Activated T-helper 9 cell treated with anti-CD3 and anti-CD28 coated beads, Interleukin-2, amount 50 U/mL, for 16 hours (primary cell): ENCODE measurements around the gene TRIM44.
"Not testable (repeated sequence)": the region's sequence is repeated elsewhere in the genome, so short reads cannot be mapped to it uniquely, and the experiment has no call there.

Experiments used
- DNase-seq: peaks from one replicate; pipeline ENCODE4 v3.0.0-alpha.2; 2020; ENCODE audit warnings: low read depth

Gene TRIM44

DNA sequence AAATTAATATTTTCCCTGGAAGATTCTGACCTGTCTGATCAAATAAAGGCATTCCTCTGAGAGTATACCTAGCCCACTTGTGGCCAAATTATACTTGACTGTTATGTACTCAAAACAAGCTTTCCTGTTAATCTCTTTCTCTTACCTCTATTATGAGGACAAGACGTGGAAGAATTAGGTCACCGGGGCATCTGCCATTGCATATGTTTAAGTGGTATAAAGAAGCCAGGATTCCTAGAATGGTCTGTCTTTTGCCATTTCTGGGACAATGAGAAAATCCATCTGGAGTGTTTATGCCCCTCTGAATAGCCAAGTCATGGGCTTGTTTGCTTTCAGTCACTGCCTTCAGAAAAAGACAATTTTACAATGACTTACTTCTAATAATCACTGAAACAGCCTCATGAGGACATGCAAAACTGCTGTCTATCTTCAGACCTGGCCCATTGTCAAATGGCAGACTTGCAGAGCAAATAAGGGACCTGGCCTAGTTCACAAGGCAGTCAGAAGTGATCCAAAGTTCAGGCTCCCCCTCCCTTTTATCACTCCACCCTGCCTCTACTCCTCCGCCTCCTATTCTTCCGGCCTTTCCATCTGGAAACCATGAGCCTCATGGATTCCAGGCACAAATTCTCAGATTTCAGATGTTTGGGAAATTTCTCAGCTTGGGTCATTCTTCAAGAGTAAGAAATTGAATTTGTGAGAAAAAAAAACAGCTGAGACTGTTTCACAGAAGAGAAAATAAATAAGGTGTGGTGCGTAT is 153.2 kb downstream of the TRIM44 start:
- no peak for DNase-seq

DNA sequence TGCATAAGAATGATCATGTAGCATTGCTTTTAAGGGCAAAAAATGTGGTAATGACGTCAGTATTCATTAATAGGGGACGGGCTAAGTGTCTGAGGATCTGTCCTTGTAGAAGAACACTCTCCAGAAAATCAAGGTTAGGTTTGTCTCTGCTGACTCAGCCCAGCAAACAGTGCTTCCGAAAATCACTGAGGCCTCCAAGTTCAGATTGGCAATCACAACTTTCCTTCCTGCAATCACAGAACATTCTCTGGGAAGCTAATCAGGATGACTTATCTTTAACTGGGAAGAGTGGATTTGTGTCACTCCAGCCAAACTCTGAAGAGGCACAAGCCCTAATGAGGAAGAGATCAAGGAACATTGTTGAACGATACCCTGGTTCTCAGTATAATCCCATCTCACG is 158.0 kb downstream of the TRIM44 start:
- DNase-seq: no peak

DNA sequence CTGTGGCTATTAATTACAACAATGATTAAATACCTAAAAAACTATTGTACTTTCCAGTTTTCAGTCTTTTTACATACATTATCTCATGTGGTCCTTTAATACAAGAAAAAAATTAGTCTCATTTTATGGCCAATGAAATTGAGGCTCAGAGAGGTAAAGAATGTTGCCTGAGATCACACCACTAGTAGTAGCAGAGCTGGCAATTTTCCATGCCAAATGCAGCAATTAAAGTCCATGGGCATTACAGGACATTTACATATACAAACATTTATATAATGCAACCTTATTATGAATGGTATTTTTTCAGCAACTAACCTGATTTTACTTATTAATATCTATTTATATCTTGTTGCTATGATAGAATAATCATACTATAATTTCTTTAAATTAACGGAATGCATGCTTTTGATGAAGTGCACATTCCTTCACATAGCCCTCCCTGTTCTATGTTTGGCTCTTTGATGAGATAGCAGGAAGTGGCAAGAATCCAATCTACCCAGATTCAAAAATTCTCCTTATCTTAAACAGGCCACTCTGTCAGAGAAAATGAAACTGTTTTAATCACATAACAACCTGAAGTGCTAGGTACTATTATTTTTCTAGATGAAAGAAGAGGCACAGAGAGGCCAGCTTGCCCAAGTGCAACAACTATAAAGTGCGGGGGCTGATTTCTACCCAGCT is 160.4 kb downstream of the TRIM44 start:
- no peak for DNase-seq

DNA sequence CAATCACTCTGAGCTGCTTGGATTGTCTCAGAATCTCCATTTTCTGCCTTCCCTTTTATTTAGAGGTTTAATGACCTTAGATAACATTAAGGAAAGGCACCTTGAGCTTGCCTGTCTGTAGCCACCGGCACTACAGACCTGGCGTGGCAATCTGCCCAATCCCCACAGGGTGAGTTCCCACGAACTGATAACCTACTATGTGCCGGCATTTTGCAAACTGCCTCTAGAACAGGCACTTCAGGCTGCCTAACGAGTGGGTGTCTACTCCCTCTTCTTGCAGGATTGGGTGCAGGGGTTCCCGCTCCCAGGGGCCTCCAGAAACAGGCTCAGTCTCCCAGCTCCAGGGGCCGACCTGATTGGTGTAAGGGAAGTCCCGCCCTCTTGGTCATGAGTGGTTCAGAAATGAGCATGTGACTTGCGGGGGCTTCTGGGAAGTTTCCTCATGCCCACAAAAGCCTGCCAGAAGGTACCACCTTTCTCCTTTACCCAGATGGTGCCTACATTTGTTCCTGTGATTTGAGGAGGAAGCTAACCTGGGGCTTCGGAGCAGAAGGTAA is 161.2 kb downstream of the TRIM44 start:
- DNase-seq: no peak

DNA sequence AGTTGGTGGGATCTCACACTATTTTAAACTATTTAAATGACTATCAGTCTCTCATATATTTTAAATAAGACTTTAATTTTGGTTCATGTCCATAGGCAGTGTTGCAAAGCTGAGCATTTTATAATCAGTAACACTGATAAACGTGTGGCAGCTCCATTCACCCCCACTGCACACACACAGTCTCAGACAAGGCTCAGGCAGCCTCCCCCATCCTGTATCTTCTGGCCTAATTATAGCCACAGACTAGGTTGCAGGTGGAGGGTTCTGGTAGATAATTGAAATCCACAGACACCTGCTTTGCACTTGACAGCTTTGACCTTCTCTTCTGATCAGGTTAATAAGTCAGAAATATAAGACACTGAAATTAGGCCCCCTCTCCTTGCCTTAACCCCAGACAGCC is 162.8 kb downstream of the TRIM44 start:
- no peak for DNase-seq

DNA sequence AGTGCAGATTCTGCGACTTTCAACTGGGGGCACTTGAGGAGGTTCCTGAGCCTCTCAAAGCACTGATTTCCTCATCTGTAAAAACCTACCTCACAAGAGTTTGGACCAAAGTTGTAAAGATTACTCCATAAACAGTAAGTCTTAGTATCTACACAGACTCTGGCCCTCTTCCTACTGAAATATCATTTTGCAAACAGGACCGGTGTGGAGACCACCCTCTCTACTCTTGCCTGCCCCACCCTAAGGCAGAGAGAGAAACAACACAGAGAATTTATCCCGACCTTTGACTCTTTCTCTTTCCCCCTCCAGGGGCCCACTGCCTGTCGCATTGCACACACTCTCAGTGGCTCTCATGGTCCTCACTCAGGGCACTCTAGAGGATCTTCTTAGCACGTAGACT is 163.4 kb downstream of the TRIM44 start:
- DNase-seq: no peak

DNA sequence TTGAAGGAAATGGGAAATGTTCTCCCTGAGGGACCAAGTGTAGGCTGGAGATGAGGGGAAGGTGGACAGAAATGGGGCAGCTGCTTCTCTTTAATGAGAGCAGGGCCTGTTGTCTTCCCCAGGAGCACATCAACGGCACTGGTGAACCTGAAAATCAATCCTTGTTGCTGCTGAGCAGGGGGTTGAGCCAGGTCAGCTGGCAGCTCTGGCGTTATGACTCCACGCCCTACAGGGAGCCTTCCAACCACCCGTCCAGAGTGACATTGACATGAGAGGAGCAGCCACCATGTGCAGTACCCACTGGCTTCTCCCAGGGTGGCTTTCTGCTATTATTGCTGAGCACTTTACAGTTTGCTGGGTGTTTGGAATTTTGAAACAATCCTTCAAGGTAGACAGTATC is 164.4 kb downstream of the TRIM44 start:
- DNase-seq: no peak

DNA sequence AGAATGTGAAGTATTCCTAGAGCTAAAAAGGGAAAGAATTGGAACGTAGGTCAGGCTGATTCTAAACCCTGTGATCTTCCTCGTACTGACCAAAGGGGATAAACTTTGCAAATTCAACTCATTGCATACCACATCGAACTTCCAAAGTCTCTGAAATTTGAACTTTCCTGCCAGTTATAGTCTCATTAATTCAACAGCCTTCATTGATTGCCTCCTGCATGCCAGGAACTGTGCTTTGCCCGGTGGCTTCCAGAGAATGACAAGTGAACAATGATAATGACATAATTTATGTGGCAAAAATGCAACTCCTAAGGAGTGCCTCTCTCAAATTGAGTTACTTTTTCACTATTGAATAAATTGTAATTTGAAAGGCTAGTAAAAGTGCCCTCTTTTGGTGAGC is 173.6 kb downstream of the TRIM44 start:
- DNase-seq: no peak

DNA sequence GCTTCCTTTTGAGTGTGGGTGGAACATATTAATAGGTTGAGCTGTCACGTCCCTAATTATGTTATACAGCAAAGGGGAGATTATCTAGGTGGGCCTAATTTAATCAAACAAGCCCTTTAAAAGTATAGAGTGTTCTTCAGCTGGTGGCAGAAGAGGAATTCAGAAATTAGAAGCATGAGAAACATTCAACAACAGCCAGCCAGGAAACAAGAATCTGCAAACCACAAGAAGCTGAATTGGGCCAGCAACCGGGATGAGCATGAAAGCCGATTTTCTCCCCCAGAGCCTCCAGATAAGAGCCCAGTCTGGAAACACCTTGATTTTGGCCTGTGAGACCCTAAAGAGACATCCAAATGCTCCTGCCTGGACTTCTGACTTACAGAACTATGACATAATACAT is 175.5 kb downstream of the TRIM44 start:
- DNase-seq: no peak

DNA sequence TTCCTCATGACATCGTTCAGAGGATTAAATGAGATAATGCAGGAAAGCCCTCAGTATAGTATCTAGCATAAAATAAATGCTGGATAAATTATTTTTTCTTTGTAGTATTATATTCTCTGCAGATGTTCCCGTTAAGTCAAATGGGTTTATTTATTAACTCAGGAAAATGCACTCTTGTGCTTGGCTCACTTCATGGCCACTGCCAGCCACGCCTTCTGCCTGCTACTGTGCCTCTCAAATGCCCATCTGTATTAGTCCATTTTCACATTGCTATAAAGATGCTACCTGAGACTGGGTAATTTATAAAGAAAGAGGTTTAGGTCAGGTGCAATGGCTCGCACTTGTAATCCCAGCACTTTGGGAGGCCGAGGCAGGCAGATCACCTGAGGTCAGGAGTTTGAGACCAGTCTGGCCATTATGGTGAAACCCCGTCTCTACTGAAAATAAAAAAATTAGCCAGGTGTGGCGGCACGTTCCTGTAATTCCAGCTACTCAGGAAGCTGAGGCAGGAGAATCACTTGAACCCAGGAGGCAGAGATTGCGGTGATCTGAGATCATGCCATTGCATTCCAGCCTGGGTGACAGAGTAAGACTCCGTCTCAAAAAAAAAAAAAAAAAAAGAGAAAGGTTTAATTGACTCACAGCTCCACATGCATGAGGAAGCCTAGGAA is 176.3 kb downstream of the TRIM44 start:
- not testable (repeated sequence) for DNase-seq

DNA sequence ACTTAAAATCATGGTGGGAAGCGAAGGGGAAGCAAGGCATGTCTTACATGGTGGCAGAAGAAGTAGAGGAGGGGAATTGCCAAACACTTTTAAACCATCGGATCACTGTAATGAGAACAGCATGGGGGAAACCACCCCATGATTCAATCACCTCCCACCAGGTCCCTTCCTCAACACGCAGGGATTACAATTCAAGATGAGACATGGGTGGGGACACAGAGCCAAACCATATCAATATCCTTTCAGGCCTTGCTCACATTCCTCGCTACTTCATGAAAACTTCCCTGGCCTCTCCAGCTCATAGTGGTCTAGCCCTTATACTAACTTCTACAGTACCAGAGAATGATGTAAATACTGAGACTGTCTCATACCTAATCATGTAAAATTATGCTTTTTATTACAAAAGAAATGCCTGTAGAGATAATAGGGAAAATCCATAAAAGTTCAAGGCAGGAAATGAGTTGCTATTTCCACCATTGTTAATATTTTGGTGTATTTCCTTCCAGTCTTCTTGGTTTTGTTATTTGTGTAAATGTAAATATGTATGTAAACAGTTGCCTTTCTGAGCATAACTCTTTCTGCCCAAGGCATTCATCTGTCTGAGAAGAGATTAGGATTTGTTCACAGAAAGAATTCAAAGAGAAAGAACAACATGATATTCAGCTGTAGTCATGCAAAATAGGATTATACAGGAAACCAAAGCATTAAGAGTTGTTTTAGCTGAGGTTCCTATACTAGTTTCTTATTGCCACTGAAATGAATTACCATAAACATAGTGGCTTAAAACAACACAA is 177.0 kb downstream of the TRIM44 start:
- no peak for DNase-seq

DNA sequence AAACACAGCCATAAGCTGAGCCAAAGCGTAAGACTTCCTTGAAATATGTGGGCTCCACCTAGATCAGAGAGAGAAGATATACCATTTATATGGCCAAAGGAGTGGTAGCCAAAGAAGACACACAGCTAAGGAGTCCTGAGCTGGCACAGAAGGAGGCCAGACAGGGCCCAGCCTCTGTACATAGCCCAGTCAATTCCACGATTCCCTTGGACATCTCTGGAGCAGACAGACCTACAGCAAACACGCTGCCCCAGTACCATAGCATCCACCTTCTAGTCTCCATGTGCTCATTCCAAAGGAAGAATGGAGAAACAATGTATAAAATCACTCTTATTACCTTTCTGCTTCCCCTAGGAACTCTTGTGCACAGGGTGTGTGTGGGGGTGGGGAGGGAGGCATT is 179.2 kb downstream of the TRIM44 start:
- no peak for DNase-seq

DNA sequence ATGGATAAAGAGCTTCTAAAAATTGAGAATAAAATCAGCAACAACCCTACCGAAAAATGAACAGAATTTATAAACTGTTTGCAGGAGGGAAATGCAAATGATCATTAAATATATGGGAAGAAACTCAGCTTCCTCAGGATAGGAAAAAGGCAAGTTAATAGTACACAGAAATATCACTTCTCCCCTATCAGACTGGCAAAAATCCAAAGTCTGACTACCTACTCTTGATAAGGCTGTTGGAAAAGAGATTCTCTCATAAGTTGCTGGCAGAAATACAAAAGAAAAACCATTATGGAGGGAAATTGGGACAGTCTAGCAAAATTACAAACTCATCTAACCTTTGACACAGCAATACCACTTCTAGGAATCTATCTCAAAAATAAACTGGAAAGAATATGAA is 180.4 kb downstream of the TRIM44 start:
- no peak for DNase-seq

DNA sequence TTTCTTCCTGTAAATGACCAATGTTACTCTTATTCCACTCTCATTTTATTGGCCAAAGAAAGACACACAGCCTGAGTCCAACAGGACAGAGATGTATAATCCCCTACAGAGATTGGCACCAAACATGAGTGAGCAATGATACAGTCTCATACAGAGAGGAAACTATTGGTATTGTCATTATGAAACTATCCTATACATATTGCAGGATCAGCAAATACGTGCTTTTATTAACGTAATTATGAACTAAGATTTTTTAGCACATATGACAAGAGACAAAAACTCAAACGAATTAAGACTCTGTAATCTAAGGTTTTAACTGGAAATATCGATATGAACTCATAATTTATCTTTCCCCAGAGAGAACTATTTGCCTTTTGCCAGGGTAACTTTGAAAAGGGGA is 182.0 kb downstream of the TRIM44 start:
- DNase-seq: no peak

DNA sequence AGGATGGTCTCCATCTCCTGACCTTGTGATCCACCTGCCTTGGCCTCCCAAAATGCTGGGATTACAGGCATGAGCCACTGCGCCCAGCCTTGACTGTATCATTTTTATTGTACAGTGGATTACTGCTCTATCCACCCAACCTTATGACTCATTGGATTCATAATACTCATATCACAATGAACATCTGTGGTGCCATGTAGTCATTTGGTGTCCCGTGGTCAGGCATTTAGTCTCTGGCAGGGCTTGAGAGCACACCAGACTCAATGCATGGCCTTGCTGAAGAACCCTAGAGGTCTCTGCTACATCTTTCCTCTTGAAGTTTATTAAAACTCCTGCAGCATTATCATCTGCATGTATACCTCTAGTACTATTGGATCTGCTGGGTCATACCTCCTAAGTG is 183.3 kb downstream of the TRIM44 start:
- no peak for DNase-seq

DNA sequence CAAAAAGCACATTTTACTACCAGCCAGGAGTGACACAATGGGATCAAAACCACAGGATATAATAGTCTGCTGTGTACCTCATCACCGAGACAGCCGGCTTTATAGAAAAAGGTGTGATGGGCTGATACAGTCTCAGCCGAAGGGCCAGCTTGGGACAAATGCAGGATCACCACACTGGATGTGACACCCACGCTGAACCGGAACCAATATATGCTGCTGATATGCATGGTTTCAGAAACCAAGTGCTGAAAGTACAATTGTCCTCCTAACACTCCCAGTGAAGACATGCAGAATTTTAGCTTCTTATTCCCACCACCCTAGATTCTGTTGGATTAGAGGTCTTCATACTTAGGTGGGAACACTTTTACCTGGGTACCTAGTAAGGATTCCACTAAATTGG is 184.3 kb downstream of the TRIM44 start:
- no peak for DNase-seq

DNA sequence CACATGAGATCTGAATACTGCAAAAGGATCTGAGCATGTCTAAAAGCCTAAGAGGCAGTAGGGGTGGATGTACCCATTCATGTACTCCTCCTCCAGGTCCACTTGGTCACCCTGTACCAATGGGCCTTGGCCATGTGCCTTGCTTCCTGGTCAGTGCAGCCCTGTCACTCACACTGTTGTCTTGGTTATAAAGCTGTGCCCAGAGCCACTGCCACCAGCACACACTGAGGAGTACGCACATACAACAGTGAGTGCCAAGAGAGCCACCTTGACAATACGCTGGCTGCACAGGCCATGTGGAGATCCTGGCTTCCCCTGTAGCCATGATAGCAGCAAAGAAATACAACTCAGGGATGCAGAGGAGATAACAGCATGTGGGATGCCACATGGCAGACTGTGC is 184.9 kb downstream of the TRIM44 start:
- no peak for DNase-seq

DNA sequence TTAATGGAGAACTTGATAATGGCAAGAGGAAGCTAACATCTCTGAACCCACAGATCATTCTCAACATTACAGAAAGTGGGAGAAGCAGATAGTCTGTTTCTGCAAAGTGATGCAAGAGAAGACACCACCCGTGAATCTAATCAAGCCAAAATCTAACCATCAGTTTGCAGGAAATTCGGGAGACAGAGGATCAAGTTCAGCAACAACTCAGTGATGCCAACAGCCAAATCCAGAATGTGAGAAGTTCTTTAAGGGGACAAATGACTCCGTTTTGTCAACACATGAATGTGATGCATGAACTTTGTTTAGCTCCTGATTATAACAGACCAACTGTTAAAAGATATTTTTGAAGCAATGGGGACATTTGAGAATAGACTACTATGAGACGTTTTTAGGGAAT is 186.0 kb downstream of the TRIM44 start:
- no peak for DNase-seq

DNA sequence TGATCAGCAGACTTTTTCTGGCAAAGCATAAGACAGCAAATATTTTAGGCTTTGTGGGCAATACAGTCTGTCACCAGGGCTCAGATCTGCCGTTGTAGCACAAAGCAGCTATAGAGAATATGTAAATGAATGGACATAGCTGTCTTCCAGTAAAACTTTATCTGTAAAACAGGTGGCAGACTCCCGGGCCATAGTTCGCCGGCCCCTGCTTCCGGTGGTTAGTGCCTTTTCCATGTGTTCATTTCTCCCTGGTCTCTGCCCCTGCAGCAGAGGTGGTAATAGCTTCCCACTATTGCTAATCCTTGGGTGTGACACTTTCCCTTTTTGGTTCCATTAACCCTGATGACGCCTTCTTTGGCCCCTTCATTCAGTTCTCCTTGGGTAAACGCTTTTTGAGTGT is 187.6 kb downstream of the TRIM44 start:
- DNase-seq: no peak

DNA sequence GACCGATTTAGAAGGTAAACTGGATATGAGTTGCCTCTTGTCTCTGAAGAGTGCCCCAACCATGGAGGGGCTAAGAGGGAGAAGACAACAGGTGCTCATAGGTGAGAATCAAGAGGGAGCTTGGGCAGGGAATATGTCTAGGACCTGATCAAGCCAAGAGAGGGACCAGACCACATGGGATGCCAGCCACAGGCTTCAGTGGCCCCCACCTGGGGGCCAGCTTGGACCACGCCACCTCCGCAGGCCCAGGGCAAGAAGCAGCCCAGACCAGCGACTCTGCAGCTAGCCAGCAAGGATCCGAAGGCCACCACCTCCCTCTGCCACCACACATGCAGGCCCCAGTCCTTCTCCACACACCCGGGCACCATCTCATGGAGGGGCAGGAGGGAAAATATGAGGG is 188.8 kb downstream of the TRIM44 start:
- no peak for DNase-seq

DNA sequence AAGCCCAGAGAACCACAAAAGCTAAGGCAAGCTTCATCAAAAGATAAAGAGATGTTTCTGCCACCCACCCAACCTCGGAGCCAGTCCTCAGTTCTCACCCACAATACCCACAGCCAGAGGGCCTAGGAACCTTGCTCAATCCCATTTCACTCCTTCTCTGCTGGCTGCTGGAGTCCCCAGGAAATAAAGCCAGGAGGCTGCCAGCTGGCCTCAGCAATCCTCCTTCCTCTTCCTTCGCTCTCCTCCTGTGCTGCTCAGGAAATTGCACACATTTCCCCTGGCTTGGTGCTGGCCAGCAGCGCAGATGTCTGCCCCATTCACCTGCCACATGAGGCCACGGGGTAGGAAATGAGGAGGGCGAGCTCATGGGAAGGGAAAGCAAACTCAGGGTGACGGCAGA is 189.5 kb downstream of the TRIM44 start:
- DNase-seq: no peak

DNA sequence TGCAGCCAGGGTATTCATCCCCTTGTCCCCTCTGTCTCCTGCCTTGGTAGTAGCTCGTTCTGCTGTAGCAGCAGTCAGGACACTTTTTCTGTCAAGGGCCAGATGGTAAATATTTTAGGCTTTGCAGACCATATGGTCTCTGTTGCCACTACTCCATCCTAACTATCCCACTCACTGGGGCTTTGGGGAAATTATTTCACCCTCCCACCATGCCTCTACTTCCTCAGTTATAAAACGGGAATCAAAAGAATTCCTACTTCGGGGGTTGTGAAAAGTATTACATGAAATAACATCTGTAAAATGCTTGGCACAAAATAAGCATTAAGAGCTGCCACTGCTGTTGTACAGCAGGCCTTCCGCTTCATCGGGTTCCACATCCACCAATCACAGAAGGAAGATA is 191.4 kb downstream of the TRIM44 start:
- DNase-seq: no peak
